H9 (cell line): ENCODE results near the gene GABRR2. TPM values are rescaled to one million over a fixed set of nuclear protein-coding genes. Genes with fewer than 3 reads are reported as not detected.

Experiments
- DNase-seq: peaks from one replicate; pipeline ENCODE4 v3.0.0-alpha.2; 2017
- H2AFZ ChIP-seq: one replicate; pipeline ENCODE4 v1.6.1; 2013; ENCODE audit warnings: mild to moderate bottlenecking, low read length, control low read depth, moderate library complexity
- H2AK5ac ChIP-seq: 2 replicates; pipeline ENCODE4 v1.6.1; 2013; ENCODE audit warnings: low read length, control low read depth, mixed read lengths; ENCODE audit not compliant: insufficient read length
- H2BK120ac ChIP-seq: one replicate; pipeline ENCODE4 v1.6.1; 2013; ENCODE audit warnings: low read depth, mild to moderate bottlenecking, low read length, control low read depth, inconsistent platforms; ENCODE audit not compliant: poor library complexity, severe bottlenecking
- H2BK12ac ChIP-seq: 2 replicates; pipeline ENCODE4 v1.6.1; 2013; ENCODE audit warnings: low read length, control low read depth, mixed read lengths, low read depth; ENCODE audit not compliant: insufficient read length
- H2BK15ac ChIP-seq: 2 replicates; pipeline ENCODE4 v1.6.1; 2013; ENCODE audit warnings: low read depth, low read length, control low read depth
- H2BK20ac ChIP-seq: one replicate; pipeline ENCODE4 v1.6.1; 2013; ENCODE audit warnings: low read depth, mild to moderate bottlenecking, low read length, control low read depth, inconsistent platforms; ENCODE audit not compliant: poor library complexity, severe bottlenecking
- H2BK5ac ChIP-seq: 2 replicates; pipeline ENCODE4 v1.6.1; 2013; ENCODE audit warnings: low read length, control low read depth, mixed read lengths; ENCODE audit not compliant: insufficient read length
- H3K14ac ChIP-seq: 2 replicates; pipeline ENCODE4 v1.6.1; 2013; ENCODE audit warnings: low read length, control low read depth; ENCODE audit not compliant: insufficient read depth
- H3K18ac ChIP-seq: 2 replicates; pipeline ENCODE4 v1.6.1; 2013; ENCODE audit warnings: low read depth, mild to moderate bottlenecking, mixed read lengths, low read length, control low read depth; ENCODE audit not compliant: insufficient read length
- H3K23ac ChIP-seq: 2 replicates; pipeline ENCODE4 v1.6.1; 2013; ENCODE audit warnings: low read length, control low read depth, mixed read lengths, low read depth; ENCODE audit not compliant: insufficient read length
- H3K23me2 ChIP-seq: 2 replicates; pipeline ENCODE4 v1.6.1; 2013; ENCODE audit warnings: low read depth, mild to moderate bottlenecking, mixed read lengths, low read length, control low read depth; ENCODE audit not compliant: insufficient read length, poor library complexity, severe bottlenecking
- H3K27ac ChIP-seq: 2 replicates; pipeline ENCODE4 v1.5.1; 2013; ENCODE audit warnings: low read length, control low read depth, mixed read lengths, low read depth; ENCODE audit not compliant: insufficient read length
- H3K27me3 ChIP-seq: 2 replicates; pipeline ENCODE4 v1.6.1; 2013; ENCODE audit warnings: low read length, control low read depth, inconsistent platforms; ENCODE audit not compliant: insufficient read depth
- H3K4ac ChIP-seq: 2 replicates; pipeline ENCODE4 v1.6.1; 2013; ENCODE audit warnings: low read depth, mild to moderate bottlenecking, control low read depth, inconsistent platforms, low read length, moderate library complexity
- H3K4me1 ChIP-seq: 2 replicates; pipeline ENCODE4 v1.6.1; 2013; ENCODE audit warnings: low read length, control low read depth, inconsistent platforms; ENCODE audit not compliant: insufficient read depth
- H3K4me2 ChIP-seq: 2 replicates; pipeline ENCODE4 v1.6.1; 2013; ENCODE audit warnings: low read length, control low read depth, mixed read lengths; ENCODE audit not compliant: insufficient read length, insufficient read depth
- H3K56ac ChIP-seq: 2 replicates; pipeline ENCODE4 v1.6.1; 2013; ENCODE audit warnings: low read depth, mild to moderate bottlenecking, mixed read lengths, low read length, control low read depth; ENCODE audit not compliant: insufficient read length
- H3K79me1 ChIP-seq: 2 replicates; pipeline ENCODE4 v1.6.1; 2013; ENCODE audit warnings: low read depth, mild to moderate bottlenecking, moderate library complexity, low read length, control low read depth, inconsistent platforms; ENCODE audit not compliant: insufficient read depth, poor library complexity, severe bottlenecking
- H3K79me2 ChIP-seq: 2 replicates; pipeline ENCODE4 v1.6.1; 2013; ENCODE audit warnings: low read length, control low read depth, inconsistent platforms; ENCODE audit not compliant: insufficient read depth
- H3K9ac ChIP-seq: 2 replicates; pipeline ENCODE4 v1.6.1; 2013; ENCODE audit warnings: low read length, control low read depth, mixed read lengths; ENCODE audit not compliant: insufficient read length; ENCODE audit errors: extremely low read depth
- H3K9me3 ChIP-seq: one replicate; pipeline ENCODE4 v1.6.1; 2013; ENCODE audit warnings: low read depth, low read length, inconsistent platforms; ENCODE audit not compliant: control insufficient read depth
- H3T11ph ChIP-seq: one replicate; pipeline ENCODE4 v1.6.1; 2013; ENCODE audit warnings: mild to moderate bottlenecking, low read length, control low read depth, inconsistent platforms
- H4K20me1 ChIP-seq: one replicate; pipeline ENCODE4 v1.6.1; 2013; ENCODE audit not compliant: control insufficient read depth, insufficient read length, insufficient read depth
- H4K5ac ChIP-seq: 2 replicates; pipeline ENCODE4 v1.6.1; 2013; ENCODE audit warnings: low read depth, mild to moderate bottlenecking, mixed read lengths, low read length, control low read depth; ENCODE audit not compliant: insufficient read length
- H4K8ac ChIP-seq: replicated peaks from 2 replicates; pipeline ENCODE4 v1.6.1; 2013; ENCODE audit warnings: low read length, control low read depth, mixed read lengths, low read depth; ENCODE audit not compliant: insufficient read length
- H4K91ac ChIP-seq: 2 replicates; pipeline ENCODE4 v1.6.1; 2013; ENCODE audit warnings: low read depth, mild to moderate bottlenecking, moderate library complexity, mixed read lengths, low read length, control low read depth; ENCODE audit not compliant: insufficient read length
- H3K27ac Mint-ChIP-seq, 3 experiments: 2 replicates in 2 of 3; 3 replicates in 1 of 3; pipeline ENCODE4 v1.8.0; 2020 to 2021; ENCODE audit warnings: mixed read lengths in 3 of 3, mild to moderate bottlenecking in 1 of 3, moderate library complexity in 1 of 3
- H3K27me3 Mint-ChIP-seq: 2 replicates; pipeline ENCODE4 v1.8.0; 2021; ENCODE audit warnings: low read depth, mild to moderate bottlenecking, moderate library complexity, mixed read lengths
- H3K36me3 Mint-ChIP-seq, 3 experiments: 2 replicates in 2 of 3; 3 replicates in 1 of 3; pipeline ENCODE4 v1.8.0; 2020 to 2021; ENCODE audit warnings: low read depth in 3 of 3, mixed read lengths in 3 of 3; ENCODE audit not compliant: insufficient read depth in 1 of 3
- H3K4me1 Mint-ChIP-seq, 2 experiments: 2 replicates each; pipeline ENCODE4 v1.8.0; 2020; ENCODE audit warnings: mixed read lengths in 2 of 2
- H3K4me3 Mint-ChIP-seq, 2 experiments: 2 replicates in 1 of 2; 3 replicates in 1 of 2; pipeline ENCODE4 v1.8.0; 2020 to 2021; ENCODE audit warnings: mild to moderate bottlenecking in 2 of 2, mixed read lengths in 2 of 2, moderate library complexity in 1 of 2
- H3K9me3 Mint-ChIP-seq, 2 experiments: 2 replicates in 1 of 2; 3 replicates in 1 of 2; pipeline ENCODE4 v1.8.0; 2020; ENCODE audit warnings: mild to moderate bottlenecking in 2 of 2, mixed read lengths in 2 of 2, moderate library complexity in 1 of 2
- CTCF ChIP-seq: fragments of 200-600 bp; sonication (generic); conservative IDR thresholded peaks from 3 replicates; pipeline ENCODE4 v1.8.0; 2021; ENCODE audit warnings: antibody characterized with exemption, mild to moderate bottlenecking
- WGBS: extraction: QIAGEN DNeasy Blood & Tissue Kit; methylation state at CpG from one replicate; pipeline ENCODE4 v1.1.7; 2013; ENCODE audit warnings: missing lambda C conversion rate, low lambda C conversion rate, mixed read lengths; ENCODE audit not compliant: insufficient read length; ENCODE audit errors: extremely low coverage; 5-methylcytosine and 5-hydroxymethylcytosine counted together
- total RNA-seq: library from RNA; stranded (reverse); gene quantifications from 2 replicates; pipeline ENCODE4 v1.2.1, GENCODE V29; 2021

Gene GABRR2
- total RNA-seq, 1 experiment from 2014 or later = not detected

DNA sequence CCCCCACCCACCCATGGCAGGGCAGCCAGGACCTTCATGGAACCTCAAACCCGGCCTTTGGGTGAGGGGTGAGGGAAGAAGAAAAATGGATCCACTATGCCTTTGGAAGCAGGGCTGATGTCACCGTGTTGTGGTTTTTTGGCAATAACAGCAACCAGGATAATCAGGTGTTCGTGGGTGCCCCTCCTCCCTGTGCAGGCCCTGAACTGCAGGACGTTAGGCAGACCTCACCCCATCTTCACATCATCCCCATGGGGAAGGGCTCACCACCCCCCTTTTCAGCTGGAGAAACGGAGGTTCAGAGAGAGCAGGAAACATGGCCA is 3.6 kb downstream of the GABRR2 start:
- H3K18ac ChIP-seq = no peak overlapping the region
- no peak overlapping the region for H3K4me3 Mint-ChIP-seq
- H2AK5ac ChIP-seq = no peak overlapping the region
- H2BK12ac ChIP-seq = no peak overlapping the region
- H3K36me3 Mint-ChIP-seq = no peaks in the 10 kb centered on the region
- no peaks in the 10 kb centered on the region for H3K27me3 ChIP-seq
- H3K79me2 ChIP-seq = no peaks in the 10 kb centered on the region
- no CpG with 5 or more reads among the region's 5 CpGs for WGBS
- H4K5ac ChIP-seq = no peak overlapping the region
- no peaks in the 10 kb centered on the region for H3K9me3 Mint-ChIP-seq
- no peak overlapping the region for H3K27ac ChIP-seq
- no peaks in the 10 kb centered on the region for H3K23me2 ChIP-seq
- H3K9ac ChIP-seq = no peak overlapping the region
- no peak overlapping the region for H2BK15ac ChIP-seq
- H4K8ac ChIP-seq = no peak overlapping the region
- no peaks in the 10 kb centered on the region for H3K4me1 ChIP-seq
- H2BK20ac ChIP-seq = no peak overlapping the region
- no peak overlapping the region for H2BK120ac ChIP-seq
- H3K23ac ChIP-seq = no peak overlapping the region
- no peaks in the 10 kb centered on the region for H3K9me3 ChIP-seq
- DNase-seq = no peak
- no peaks in the 10 kb centered on the region for H3K79me1 ChIP-seq
- H4K20me1 ChIP-seq = peaks cover 3% of the 10 kb centered on the region
- H3K27ac Mint-ChIP-seq = peak overlapping the region in 1 of 3 experiments; percentile 63; a peak in 1 of 7 replicates
- H3K56ac ChIP-seq = no peak overlapping the region
- no peak for TF ChIP-seq CTCF
- no peak overlapping the region for H3K4me2 ChIP-seq
- H3K4ac ChIP-seq = no peak overlapping the region
- peaks cover 2% of the 10 kb centered on the region for H3K27me3 Mint-ChIP-seq
- H4K91ac ChIP-seq = no peak overlapping the region
- H3K14ac ChIP-seq = no peak overlapping the region
- no peak overlapping the region for H2BK5ac ChIP-seq
- H3K4me1 Mint-ChIP-seq = peaks cover 15 to 21% of the 10 kb centered on the region in 2 experiments
- no peak overlapping the region for H3T11ph ChIP-seq
- no peak overlapping the region for H2AFZ ChIP-seq
